Naive B cell (primary cell): Measurements from ENCODE around the gene COL23A1. TPM values are rescaled to one million over a fixed set of nuclear protein-coding genes. Genes with fewer than 3 reads are reported as not detected.
A peak's percentile ranks its signal among the peaks of the same experiment; 100 is the strongest.
"Not testable (repeated sequence)": the region's sequence is repeated elsewhere in the genome, so short reads cannot be mapped to it uniquely, and the experiment has no call there.

ENCODE experiments used
- ATAC-seq, 2 donors: fragments of 150-1000 bp; cut with Tn5 transposase; 2 replicates each; pipeline ENCODE4 v1.10.0; 2021; ENCODE audit warnings: low read depth in 2 of 2, mild to moderate bottlenecking in 2 of 2, moderate library complexity in 2 of 2
- DNase-seq: peaks from one replicate; pipeline ENCODE4 v3.0.0; 2022
- H3K27ac Mint-ChIP-seq, 6 donors: one replicate each; pipeline ENCODE4 v1.8.0; 2020 to 2022; ENCODE audit warnings: mild to moderate bottlenecking in 6 of 6, mixed read lengths in 6 of 6, moderate library complexity in 5 of 6, inconsistent platforms in 2 of 6
- H3K27me3 Mint-ChIP-seq, 3 donors: one replicate each; pipeline ENCODE4 v1.8.0; 2021 to 2022; ENCODE audit warnings: mixed read lengths in 3 of 3, mild to moderate bottlenecking in 1 of 3
- H3K36me3 Mint-ChIP-seq, 2 donors: one replicate each; pipeline ENCODE4 v1.8.0; 2020 to 2022; ENCODE audit warnings: mixed read lengths in 2 of 2, inconsistent platforms in 1 of 2, mild to moderate bottlenecking in 1 of 2
- H3K4me1 Mint-ChIP-seq, 3 donors: one replicate each; pipeline ENCODE4 v1.8.0; 2020 to 2022; ENCODE audit warnings: mixed read lengths in 3 of 3, inconsistent platforms in 1 of 3, mild to moderate bottlenecking in 1 of 3, moderate library complexity in 1 of 3
- H3K4me3 Mint-ChIP-seq, 8 donors: one replicate each; pipeline ENCODE4 v1.8.0; 2020 to 2022; ENCODE audit warnings: mild to moderate bottlenecking in 8 of 8, mixed read lengths in 8 of 8, moderate library complexity in 8 of 8, inconsistent platforms in 2 of 8
- H3K9me3 Mint-ChIP-seq, 7 donors: one replicate each; pipeline ENCODE4 v1.8.0; 2020 to 2022; ENCODE audit warnings: mixed read lengths in 7 of 7, mild to moderate bottlenecking in 5 of 7, inconsistent platforms in 2 of 7, moderate library complexity in 1 of 7
- polyA plus RNA-seq, 6 donors: library from polyadenylated mRNA; unstranded; fragments of 300-500 nt; fragmentation: Illumina TruSeq; gene quantifications; one replicate each; pipeline ENCODE4 v1.2.3, GENCODE V29; 2021; ENCODE audit warnings: low read depth in 6 of 6

Gene COL23A1
- polyA plus RNA-seq, 6 donors from 2014 or later: 0.16 TPM; not detected in 5

- Mint-ChIP-seq H3K36me3 (peaks cover 37 to 41% of the 10 kb centered on the region in 2 donors), H3K27me3 (no peaks in the 10 kb centered on the region), H3K4me1 (peaks cover 3 to 15% (median 13%) of the 10 kb centered on the region in 3 donors), H3K9me3 (no peaks in the 10 kb centered on the region), H3K4me3 (no peak overlapping the region), H3K27ac (peak overlapping the region in 1 of 6 donors; percentile 6)
- no peak for DNase-seq
- ATAC-seq: no peak
Observed at GRCh38 chr5:178612299-178612698, 22.1 kb upstream of the COL23A1 start.

DNA sequence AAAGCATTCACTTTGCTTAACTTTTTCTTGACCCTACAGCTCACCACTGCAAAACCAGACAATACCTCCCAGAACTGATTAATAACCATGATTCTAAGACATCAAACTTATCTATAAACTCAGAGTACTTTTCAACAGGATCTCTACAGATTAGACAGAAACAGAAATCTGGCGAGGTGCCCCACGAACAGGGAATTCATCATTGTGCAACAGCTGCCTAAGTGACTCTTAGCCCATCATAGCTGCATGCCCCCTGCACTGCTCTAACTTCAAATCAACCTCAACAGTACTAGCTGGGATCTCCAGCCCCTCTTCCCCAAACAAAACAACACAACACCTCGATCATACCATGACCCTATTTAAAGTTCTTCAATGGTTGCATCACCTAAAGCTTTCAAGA, 16.1 kb upstream of the COL23A1 start:
- Mint-ChIP-seq H3K4me3 (no peak overlapping the region), H3K36me3 (peaks cover 26 to 30% of the 10 kb centered on the region in 2 donors), H3K27me3 (no peaks in the 10 kb centered on the region), H3K27ac (no peak overlapping the region), H3K9me3 (no peaks in the 10 kb centered on the region), H3K4me1 (peaks cover 0 to 8% (median 6%) of the 10 kb centered on the region in 3 donors)
- no peak for DNase-seq
- no peak for ATAC-seq

DNA sequence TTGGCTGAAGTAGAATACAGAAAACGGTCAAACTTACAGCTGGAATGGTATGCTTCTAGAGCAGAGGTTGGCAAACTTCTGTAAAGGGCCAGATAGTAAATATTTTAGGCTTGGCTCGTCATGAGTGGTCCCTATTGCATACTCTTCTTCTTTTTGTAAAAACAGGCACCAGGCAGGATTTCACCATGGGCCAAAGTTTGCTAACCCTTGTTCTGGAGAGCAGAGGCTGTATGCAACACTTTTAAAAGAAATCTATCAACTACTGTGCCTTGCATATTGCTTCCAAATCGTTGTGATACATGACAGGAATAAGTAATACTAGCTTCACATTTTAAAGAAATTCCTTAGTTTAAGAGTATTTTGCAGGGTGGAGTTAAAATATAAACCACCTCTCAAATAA, 15.6 kb upstream of the COL23A1 start:
- no peaks in the 10 kb centered on the region for H3K9me3 Mint-ChIP-seq
- no peak overlapping the region for H3K27ac Mint-ChIP-seq
- no peak overlapping the region for H3K4me3 Mint-ChIP-seq
- ATAC-seq (no peak), DNase-seq (no peak)
- peaks cover 0 to 8% (median 6%) of the 10 kb centered on the region in 3 donors for H3K4me1 Mint-ChIP-seq
- H3K36me3 Mint-ChIP-seq: peaks cover 25 to 26% of the 10 kb centered on the region in 2 donors
- no peaks in the 10 kb centered on the region for H3K27me3 Mint-ChIP-seq

GRCh38 chr5:178602752-178603151, 12.6 kb upstream of the COL23A1 start:
- Mint-ChIP-seq H3K4me3 (no peak overlapping the region), H3K36me3 (peaks cover 12 to 23% of the 10 kb centered on the region in 2 donors), H3K27ac (no peak overlapping the region), H3K9me3 (peaks cover 0 to 9% (median 5%) of the 10 kb centered on the region in 7 donors), H3K27me3 (no peaks in the 10 kb centered on the region), H3K4me1 (peaks cover 0 to 4% (median 0%) of the 10 kb centered on the region in 3 donors)
- DNase-seq: no peak
- no peak for ATAC-seq

DNA sequence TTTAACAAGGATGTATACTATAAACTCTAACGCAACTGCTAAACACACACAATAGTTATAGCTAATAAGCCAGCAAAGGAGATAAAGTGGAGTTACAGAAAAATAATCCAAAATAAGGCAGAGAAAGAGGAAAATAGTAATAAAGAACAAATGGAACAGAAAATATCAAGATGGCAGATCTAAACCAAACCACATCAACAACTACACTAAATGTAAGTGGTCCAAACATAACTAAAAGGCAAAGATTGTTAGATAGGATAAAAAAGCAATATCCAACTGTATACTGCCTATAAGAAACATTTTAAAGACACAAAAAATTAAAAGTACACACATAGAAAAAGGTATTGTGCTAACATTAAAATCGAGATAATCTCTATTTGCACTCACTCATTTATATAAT, 5.6 kb upstream of the COL23A1 start:
- Mint-ChIP-seq H3K27me3 (peaks cover 12 to 14% (median 13%) of the 10 kb centered on the region in 3 donors), H3K27ac (no peak overlapping the region), H3K4me1 (peaks cover 0 to 10% (median 9%) of the 10 kb centered on the region in 3 donors), H3K4me3 (no peak overlapping the region), H3K36me3 (peaks cover 9 to 33% of the 10 kb centered on the region in 2 donors), H3K9me3 (peaks cover 17 to 42% (median 24%) of the 10 kb centered on the region in 7 donors)
- ATAC-seq: no peak
- no peak for DNase-seq

DNA sequence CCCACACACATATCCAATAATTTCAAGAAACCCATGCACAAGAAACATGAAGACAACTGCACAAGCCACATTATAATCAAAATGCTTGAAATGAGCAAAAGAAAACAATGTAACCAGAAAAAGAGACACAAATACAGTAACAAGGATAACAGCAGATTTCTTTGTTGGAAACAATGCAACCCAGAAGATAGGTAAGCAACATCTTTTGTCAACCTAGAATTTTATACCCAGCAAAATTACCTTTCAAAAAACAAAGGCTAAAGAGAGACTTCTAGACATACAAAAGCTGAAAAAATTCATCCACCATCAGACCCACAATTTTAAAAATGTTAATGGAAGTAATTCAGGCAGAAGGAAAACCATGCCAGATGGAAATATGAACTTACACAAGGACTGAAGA, 5.0 kb upstream of the COL23A1 start:
- Mint-ChIP-seq H3K4me1 (peaks cover 0 to 14% (median 11%) of the 10 kb centered on the region in 3 donors), H3K4me3 (no peak overlapping the region), H3K27me3 (peaks cover 15 to 18% (median 17%) of the 10 kb centered on the region in 3 donors), H3K27ac (no peak overlapping the region), H3K36me3 (peaks cover 9 to 33% of the 10 kb centered on the region in 2 donors), H3K9me3 (peaks cover 17 to 42% (median 24%) of the 10 kb centered on the region in 7 donors)
- DNase-seq (no peak), ATAC-seq (no peak)

- Mint-ChIP-seq H3K27ac (no peak overlapping the region), H3K9me3 (peaks cover 13 to 28% (median 22%) of the 10 kb centered on the region in 7 donors), H3K4me3 (peak overlapping the region; percentile 76 to 90 (median 84)), H3K27me3 (peaks cover 40 to 51% (median 51%) of the 10 kb centered on the region in 3 donors), H3K36me3 (peaks cover 9 to 24% of the 10 kb centered on the region in 2 donors), H3K4me1 (peaks cover 0 to 19% (median 16%) of the 10 kb centered on the region in 3 donors)
- no peak for DNase-seq
- ATAC-seq: no peak
Observed at GRCh38 chr5:178590924-178591423, 781 bp upstream of the COL23A1 start.

GRCh38 chr5:178589180-178590140, 733 bp downstream of the COL23A1 start:
- ATAC-seq: peak; percentile 24 to 27
- Mint-ChIP-seq H3K36me3 (peaks cover 1 to 8% of the 10 kb centered on the region in 2 donors), H3K27me3 (peaks cover 44 to 58% (median 54%) of the 10 kb centered on the region in 3 donors), H3K27ac (no peak overlapping the region), H3K4me3 (peak overlapping the region; percentile 33 to 86 (median 68)), H3K9me3 (peaks cover 5 to 13% (median 7%) of the 10 kb centered on the region in 7 donors), H3K4me1 (peaks cover 0 to 19% (median 16%) of the 10 kb centered on the region in 3 donors)
- no peak for DNase-seq

- ATAC-seq: no peak
- Mint-ChIP-seq H3K4me1 (peaks cover 0 to 19% (median 16%) of the 10 kb centered on the region in 3 donors), H3K9me3 (peaks cover 0 to 6% (median 3%) of the 10 kb centered on the region in 7 donors), H3K36me3 (peaks cover 0 to 2% of the 10 kb centered on the region in 2 donors), H3K27ac (no peak overlapping the region), H3K4me3 (peak overlapping the region; percentile 33 to 86 (median 66)), H3K27me3 (peaks cover 44 to 58% (median 54%) of the 10 kb centered on the region in 3 donors)
- no peak for DNase-seq
Observed at GRCh38 chr5:178588769-178589168, 1.4 kb downstream of the COL23A1 start.

DNA sequence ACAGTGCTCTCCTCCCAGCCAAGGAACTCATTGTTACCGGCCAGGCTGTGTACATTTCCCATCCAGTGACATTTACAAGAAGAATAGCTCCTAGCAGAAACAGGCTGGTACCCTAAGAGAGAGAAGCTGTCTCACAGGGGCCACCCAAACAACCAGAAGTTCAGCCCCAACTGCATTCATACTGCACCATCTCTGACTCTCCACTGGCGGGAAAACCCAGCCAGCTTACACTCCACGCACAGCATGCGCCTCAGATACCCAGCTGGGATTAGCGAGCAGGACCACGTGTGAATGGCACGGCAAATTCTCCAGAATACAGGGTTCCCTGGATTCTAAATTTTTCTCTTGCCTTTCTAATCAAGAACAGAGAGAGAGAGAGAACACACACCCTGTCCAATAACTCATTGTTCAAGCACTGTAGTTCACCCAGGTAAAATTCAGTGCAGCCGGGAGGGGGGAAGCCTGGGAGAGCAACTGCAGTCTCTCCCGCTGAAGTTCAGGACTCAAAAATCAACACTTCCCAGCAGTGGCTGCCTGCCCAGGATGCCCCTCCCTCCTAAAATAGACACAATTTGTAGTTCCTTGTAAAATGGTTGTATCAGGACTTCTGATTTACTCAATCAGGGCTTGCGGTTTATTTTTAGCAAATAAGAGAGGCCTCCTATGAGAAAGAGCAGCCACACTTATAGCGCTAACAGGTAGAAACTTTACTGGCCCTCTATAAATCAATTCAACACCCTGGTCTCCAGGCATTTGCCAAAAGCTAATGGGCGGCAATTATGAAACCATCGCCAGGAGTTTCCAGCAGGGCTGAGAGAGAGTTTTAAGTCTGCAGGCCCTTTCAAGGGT, 2.2 kb downstream of the COL23A1 start:
- Mint-ChIP-seq H3K4me1 (peaks cover 0 to 19% (median 16%) of the 10 kb centered on the region in 3 donors), H3K27me3 (peaks cover 44 to 60% (median 60%) of the 10 kb centered on the region in 3 donors), H3K27ac (no peak overlapping the region), H3K36me3 (no peaks in the 10 kb centered on the region), H3K4me3 (peak overlapping the region in 3 of 8 donors; percentile 13 to 57 (median 45)), H3K9me3 (peaks cover 0 to 4% (median 2%) of the 10 kb centered on the region in 7 donors)
- ATAC-seq (no peak), DNase-seq (no peak)

DNA sequence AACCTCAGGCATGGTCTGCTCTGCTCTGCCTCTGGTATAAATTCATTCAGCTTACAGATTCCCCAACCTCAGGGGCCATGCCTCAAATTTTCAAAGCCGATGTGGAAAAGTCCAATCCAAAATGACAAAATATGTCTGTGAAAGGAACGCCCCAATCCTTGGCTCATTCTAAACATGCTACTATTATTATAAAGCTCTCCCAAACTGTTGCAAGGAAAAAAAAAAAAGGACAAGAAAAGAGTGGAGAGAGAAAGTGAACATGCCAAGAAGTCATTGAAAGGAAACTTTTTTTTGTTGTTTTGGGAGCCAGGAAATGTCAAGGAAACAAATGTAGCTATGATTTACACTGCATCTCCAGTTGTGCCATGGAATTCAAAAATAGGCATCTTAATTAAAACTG, 3.8 kb downstream of the COL23A1 start:
- DNase-seq: no peak
- no peak for ATAC-seq
- Mint-ChIP-seq H3K4me1 (peaks cover 0 to 13% (median 13%) of the 10 kb centered on the region in 3 donors), H3K36me3 (no peaks in the 10 kb centered on the region), H3K4me3 (no peak overlapping the region), H3K9me3 (no peaks in the 10 kb centered on the region), H3K27me3 (peaks cover 43 to 65% (median 54%) of the 10 kb centered on the region in 3 donors), H3K27ac (peak overlapping the region in 1 of 6 donors; percentile 38)

GRCh38 chr5:178585421-178585820, 4.8 kb downstream of the COL23A1 start:
- not testable (repeated sequence) for H3K4me1 Mint-ChIP-seq, H3K9me3 Mint-ChIP-seq, H3K36me3 Mint-ChIP-seq, DNase-seq, H3K27ac Mint-ChIP-seq, H3K4me3 Mint-ChIP-seq
- peaks cover 33 to 56% (median 44%) of the 10 kb centered on the region in 3 donors for H3K27me3 Mint-ChIP-seq
- ATAC-seq: peak in 1 of 2 donors; percentile 68

- no peak for ATAC-seq
- Mint-ChIP-seq H3K36me3 (no peaks in the 10 kb centered on the region), H3K27ac (no peak overlapping the region), H3K4me1 (no peaks in the 10 kb centered on the region), H3K4me3 (no peak overlapping the region), H3K9me3 (no peaks in the 10 kb centered on the region), H3K27me3 (peaks cover 32 to 43% (median 43%) of the 10 kb centered on the region in 3 donors)
- DNase-seq: no peak
Observed at GRCh38 chr5:178583279-178583678, 6.9 kb downstream of the COL23A1 start.
